GM13976 (cell line): ENCODE data around the gene SLC27A3.

Source experiments
- DNase-seq: peaks from one replicate; pipeline ENCODE4 v3.0.0; 2012; ENCODE audit warnings: low spot score
- in situ Hi-C: fragments of 300-500 bp; cut with MboI; formaldehyde crosslinking; loops from one replicate; pipeline ENCODE4 v1.12.0; 2022; ENCODE audit warnings: low sequenced_read_pairs, mixed read lengths, inconsistent platforms; ENCODE audit not compliant: unreplicated experiment
- TF ChIP-seq, protein P1 (sequence below): IDR thresholded peaks from 2 replicates; pipeline ENCODE4 v1.5.1; 2012; ENCODE audit warnings: borderline replicate concordance, mild to moderate bottlenecking; ENCODE audit not compliant: insufficient read depth; ENCODE audit errors: extremely low read depth, missing control alignments, control extremely low read depth

SLC27A3 gene

GRCh38 chr1:153770797-153771196 lies 4.4 kb upstream of the SLC27A3 start:
- in situ Hi-C loops: no loop called here

DNA sequence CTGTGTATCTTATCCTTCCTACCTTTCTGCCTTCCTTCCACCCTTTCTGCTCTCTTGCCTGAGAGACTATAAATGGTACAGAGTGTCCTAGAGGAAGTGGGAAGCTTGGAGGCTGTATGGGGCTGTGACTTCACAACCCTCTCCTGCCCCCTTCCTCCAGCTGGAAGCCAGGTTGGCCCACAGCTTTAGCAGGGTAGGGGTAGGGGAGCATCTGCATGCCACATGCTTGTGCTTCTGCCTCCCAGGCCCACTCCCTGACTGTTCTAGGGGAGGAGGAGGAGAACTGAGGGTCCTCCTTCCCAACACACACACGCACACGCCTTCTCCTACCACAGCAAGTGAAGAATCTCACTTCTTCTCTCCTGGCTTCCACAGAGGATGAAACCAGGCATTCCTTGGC lies 3.9 kb upstream of the SLC27A3 start:
- TF ChIP-seq, protein P1, sequence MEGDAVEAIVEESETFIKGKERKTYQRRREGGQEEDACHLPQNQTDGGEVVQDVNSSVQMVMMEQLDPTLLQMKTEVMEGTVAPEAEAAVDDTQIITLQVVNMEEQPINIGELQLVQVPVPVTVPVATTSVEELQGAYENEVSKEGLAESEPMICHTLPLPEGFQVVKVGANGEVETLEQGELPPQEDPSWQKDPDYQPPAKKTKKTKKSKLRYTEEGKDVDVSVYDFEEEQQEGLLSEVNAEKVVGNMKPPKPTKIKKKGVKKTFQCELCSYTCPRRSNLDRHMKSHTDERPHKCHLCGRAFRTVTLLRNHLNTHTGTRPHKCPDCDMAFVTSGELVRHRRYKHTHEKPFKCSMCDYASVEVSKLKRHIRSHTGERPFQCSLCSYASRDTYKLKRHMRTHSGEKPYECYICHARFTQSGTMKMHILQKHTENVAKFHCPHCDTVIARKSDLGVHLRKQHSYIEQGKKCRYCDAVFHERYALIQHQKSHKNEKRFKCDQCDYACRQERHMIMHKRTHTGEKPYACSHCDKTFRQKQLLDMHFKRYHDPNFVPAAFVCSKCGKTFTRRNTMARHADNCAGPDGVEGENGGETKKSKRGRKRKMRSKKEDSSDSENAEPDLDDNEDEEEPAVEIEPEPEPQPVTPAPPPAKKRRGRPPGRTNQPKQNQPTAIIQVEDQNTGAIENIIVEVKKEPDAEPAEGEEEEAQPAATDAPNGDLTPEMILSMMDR: no peak
- in situ Hi-C loops: no loop called here

More at GRCh38 chr1:153770797-153771196, 4.4 kb upstream of the SLC27A3 start:
- DNase-seq: no peak
- TF ChIP-seq, protein P1: no peak

GRCh38 chr1:153771841-153772593 lies 3.2 kb upstream of the SLC27A3 start:
- in situ Hi-C loops: no loop called here
- TF ChIP-seq, protein P1: peak; percentile 35
- no peak for DNase-seq

More for the DNA sequence above, 3.9 kb upstream of the SLC27A3 start:
- no peak for DNase-seq

DNA sequence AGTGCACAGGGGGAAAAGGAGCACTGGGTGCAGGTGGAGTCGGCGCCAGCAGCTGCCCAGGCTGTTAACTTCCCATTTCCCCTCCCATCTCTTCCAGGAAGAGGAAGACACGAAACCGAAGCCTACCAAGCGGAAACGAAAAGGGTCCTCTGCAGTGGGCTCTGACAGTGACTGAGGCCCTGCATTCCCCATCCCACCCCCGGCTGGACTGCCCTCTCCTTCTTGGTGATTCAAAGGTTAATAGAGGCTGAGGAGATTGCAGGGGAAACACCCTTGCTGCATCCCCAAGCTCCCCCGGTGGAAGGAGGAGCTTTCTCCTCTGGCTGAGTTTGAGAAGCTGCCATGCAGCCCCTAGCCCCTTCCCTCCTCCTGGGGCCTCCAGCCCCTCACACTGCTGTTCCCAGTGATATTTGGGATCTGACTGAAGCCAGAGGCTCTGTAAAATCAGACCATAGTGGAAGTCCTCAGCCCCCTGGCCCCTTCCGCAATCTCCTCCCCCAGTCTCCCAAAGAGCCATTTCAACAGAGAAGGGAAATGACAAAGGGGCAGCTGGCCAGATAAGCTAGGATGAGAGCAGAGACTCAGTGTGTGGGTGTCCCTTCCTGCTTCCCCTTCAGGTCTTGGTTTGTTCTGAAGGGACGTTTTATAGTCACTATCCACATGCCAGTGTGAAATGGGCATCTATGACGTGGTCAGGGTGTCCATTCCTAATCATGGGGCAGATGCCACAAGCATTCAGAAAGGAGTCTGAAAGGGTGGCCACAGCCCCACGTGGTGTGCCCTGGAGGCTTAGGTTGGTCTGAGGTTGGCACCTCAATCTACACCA lies 1.9 kb upstream of the SLC27A3 start:
- in situ Hi-C loops: no loop called here
- TF ChIP-seq, protein P1: no peak

DNA sequence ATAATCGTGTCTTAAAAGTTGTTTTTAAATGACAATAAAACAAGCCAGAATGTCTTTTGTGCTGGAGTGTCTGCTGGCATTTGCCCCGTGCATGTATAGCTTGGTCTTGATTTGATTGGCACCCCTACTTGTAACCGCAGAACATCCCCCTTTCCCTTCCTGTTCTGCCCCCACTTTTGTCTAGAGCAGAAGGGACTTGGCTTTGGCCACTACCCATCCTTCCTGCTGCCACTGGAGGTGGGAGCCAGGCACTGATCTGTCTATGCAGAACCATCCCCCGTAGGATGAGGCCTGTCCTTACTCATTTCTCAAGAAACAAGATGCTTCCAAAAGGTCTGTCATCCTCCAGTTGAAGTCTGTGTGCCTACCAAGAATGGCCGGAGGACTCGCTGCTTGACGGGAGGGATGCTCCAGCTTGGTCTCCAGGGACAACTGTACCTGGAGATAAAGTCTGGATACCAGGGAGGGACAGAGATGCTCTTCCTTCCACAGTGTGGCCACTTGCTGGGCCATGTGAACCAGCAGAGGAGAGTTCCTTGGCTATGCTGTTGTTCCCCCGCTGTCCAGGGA lies 1.1 kb upstream of the SLC27A3 start:
- in situ Hi-C loops: no loop called here
- DNase-seq: no peak
- TF ChIP-seq, protein P1: no peak

More for the DNA sequence above, 1.9 kb upstream of the SLC27A3 start:
- no peak for DNase-seq
